Stomach (tissue), 4 donors: ENCODE data around the gene VPS45.

Experiments used
- CTCF ChIP-seq, 7 experiments: fragments of 450-650 bp in 4 of 7; fragments of 200-600 bp in 3 of 7; sonication (generic) in 3 of 7; IDR thresholded peaks; one replicate each; pipeline ENCODE4 v1.5.1; 2016 to 2019; ENCODE audit warnings: antibody characterized with exemption in 7 of 7, control low read depth in 2 of 7, mild to moderate bottlenecking in 1 of 7
- POLR2AphosphoS5 ChIP-seq, 3 donors: sonication (generic); formaldehyde crosslinking; IDR thresholded peaks; one replicate each; pipeline ENCODE4 v1.6.1; 2016; ENCODE audit warnings: antibody characterized with exemption in 3 of 3

- TF ChIP-seq CTCF (IDR thresholded peaks at IDR 0.05) (no peak), POLR2AphosphoS5 (IDR thresholded peaks at IDR 0.05) (no peak)
Observed at GRCh38 chr1:150141452-150141851, 73.9 kb downstream of the VPS45 start.
